Stomach (tissue), 4 donors: Measurements from ENCODE around the gene CGB7.
"Not testable (repeated sequence)": the region's sequence is repeated elsewhere in the genome, so short reads cannot be mapped to it uniquely, and the experiment has no call there.

ENCODE experiments used
- CTCF ChIP-seq, 7 experiments: fragments of 450-650 bp in 4 of 7; fragments of 200-600 bp in 3 of 7; sonication (generic) in 3 of 7; IDR thresholded peaks; one replicate each; pipeline ENCODE4 v1.5.1; 2016 to 2019; ENCODE audit warnings: antibody characterized with exemption in 7 of 7, control low read depth in 2 of 7, mild to moderate bottlenecking in 1 of 7
- POLR2A ChIP-seq, 4 donors: fragments of 450-650 bp; IDR thresholded peaks; one replicate each; pipeline ENCODE4 v1.6.1; 2016; ENCODE audit warnings: antibody characterized with exemption in 4 of 4, control low read depth in 2 of 4, mild to moderate bottlenecking in 1 of 4, moderate library complexity in 1 of 4
- POLR2AphosphoS5 ChIP-seq, 3 donors: sonication (generic); formaldehyde crosslinking; IDR thresholded peaks; one replicate each; pipeline ENCODE4 v1.6.1; 2016; ENCODE audit warnings: antibody characterized with exemption in 3 of 3

- not testable (repeated sequence) for TF ChIP-seq CTCF, POLR2A, POLR2AphosphoS5 (IDR thresholded peaks at IDR 0.05)
These were observed 38.9 kb downstream of the CGB7 start for GRCh38 chr19:49018388-49019241.
